Astrocyte of the spinal cord (primary cell): Measurements from ENCODE around the gene C2CD4D.

Source experiments
- DNase-seq: peaks from one replicate; pipeline ENCODE4 v3.0.0; 2011; ENCODE audit warnings: low read depth, low spot score
- H3K4me3 ChIP-seq: 2 replicates; pipeline ENCODE4 v1.5.1; 2011; ENCODE audit warnings: low read depth, mild to moderate bottlenecking, low read length, moderate library complexity
- CTCF ChIP-seq: IDR thresholded peaks from 2 replicates; pipeline ENCODE4 v1.5.1; 2012; ENCODE audit warnings: low read depth, mild to moderate bottlenecking, low read length, inconsistent platforms
- in situ Hi-C: cut with HindIII; loops from 2 replicates; pipeline ENCODE4 v1.10.0; 2017; ENCODE audit warnings: low sequenced_read_pairs

The C2CD4D gene

DNA sequence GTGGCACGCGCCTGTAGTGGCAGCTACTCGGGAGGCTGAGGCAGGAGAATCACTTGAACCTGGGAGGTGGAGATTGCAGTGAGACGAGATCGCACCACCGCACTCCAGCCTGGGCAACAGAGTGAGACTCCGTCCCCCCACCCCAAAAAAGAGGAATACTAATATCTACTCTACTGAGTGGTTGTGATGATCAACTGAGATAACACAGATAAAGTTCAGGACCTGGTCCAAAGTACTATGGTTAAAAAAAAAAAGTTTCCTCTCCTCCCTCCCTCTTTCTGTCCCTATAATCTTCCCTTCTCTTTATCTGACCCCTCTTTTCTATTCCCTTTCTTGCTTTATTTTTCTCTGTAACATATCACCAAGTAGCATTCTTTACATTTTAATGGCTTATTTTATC is 4.0 kb downstream of the C2CD4D start:
- DNase-seq = no peak
- TF ChIP-seq CTCF = no peak
- in situ Hi-C loops = no loop called here
- no peak overlapping the region for H3K4me3 ChIP-seq

DNA sequence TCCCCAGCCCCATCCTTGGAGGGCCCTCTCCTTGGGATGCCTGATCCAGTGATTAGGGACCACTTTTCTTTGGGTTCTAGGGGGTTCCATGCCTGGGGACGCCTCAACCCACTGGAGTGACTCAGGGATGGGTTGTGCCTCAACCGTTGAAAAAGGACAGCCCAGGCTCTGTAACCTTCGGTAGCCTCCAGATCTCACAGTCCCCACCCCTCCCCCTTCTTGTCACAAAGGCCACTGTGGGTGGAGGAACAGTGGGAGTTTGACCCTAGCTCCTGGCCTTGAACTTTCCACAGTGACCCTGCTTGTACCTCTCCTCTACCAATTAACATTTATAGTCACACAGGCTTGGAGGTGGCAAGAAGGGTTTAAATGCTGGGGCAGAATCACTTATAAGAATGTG is 5.4 kb downstream of the C2CD4D start:
- H3K4me3 ChIP-seq = no peak overlapping the region
- TF ChIP-seq CTCF = no peak

GRCh38 chr1:151833172-151833900 is 6.3 kb downstream of the C2CD4D start:
- no peak for DNase-seq
- H3K4me3 ChIP-seq = no peak overlapping the region
- in situ Hi-C loops = no loop called here
- TF ChIP-seq CTCF = no peak

More for the DNA sequence above, 5.4 kb downstream of the C2CD4D start:
- no peak for DNase-seq
- in situ Hi-C loops = no loop called here

- no peak for TF ChIP-seq CTCF
- no peak overlapping the region for H3K4me3 ChIP-seq
- in situ Hi-C loops = no loop called here
- DNase-seq = no peak
Measured at GRCh38 chr1:151832318-151832980, 7.2 kb downstream of the C2CD4D start.

DNA sequence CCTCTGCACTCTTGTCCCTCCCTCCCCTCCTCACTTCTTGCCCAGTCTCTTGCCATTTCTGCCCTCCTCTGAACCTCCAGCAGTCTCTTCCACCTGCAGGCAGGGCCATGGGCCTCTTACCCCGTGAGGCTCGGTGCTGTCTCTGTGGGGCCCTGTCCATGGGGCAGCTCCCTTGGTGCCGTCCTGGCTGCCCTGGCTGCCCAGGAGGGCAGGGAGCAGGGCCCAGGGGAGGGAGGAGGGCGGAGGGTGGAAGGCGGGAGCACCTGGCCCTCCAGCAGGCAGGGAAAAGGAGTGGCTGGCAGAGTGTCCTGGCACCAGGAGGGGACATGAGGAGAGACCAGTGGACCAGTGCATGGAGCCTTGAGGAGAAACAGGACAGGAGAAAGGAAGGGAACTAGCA is 8.0 kb downstream of the C2CD4D start, which contains the start of gene RORC:
Gene RORC (minus strand): TSS at position 198 of the 400 bp plus-strand sequence. CDS start 38 bp downstream, at position 160.
- TF ChIP-seq CTCF = no peak
- in situ Hi-C loops = no loop called here
- DNase-seq = no peak
- no peak within 1 kb of the TSS for H3K4me3 ChIP-seq

DNA sequence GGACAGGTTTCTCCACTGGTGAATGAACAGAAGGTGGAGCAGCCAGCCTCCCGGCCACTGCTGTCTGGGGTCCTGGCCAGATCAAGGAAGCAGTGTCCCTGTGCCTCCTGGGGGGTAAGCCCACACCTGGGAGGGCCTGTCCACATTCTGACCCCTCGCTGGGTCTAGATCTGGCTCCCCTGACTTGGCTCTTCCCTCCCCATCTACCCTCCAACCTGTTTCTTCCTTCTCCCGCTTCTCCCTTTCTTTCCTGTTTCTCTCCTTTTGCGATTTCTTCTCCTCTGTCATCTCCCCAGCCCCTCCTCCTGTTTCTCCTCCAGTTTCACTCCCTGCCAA is 8.4 kb downstream of the C2CD4D start:
- in situ Hi-C loops = no loop called here
- no peak overlapping the region for H3K4me3 ChIP-seq
- TF ChIP-seq CTCF = no peak
- no peak for DNase-seq
